GM19397 (cell line): ENCODE measurements around the gene AOAH.
"Not testable (repeated sequence)": the region's sequence is repeated elsewhere in the genome, so short reads cannot be mapped to it uniquely, and the experiment has no call there.

Source experiments
- ATAC-seq: cut with Tn5 transposase; IDR thresholded peaks from one replicate; pipeline ENCODE4 v1.9.1; 2021; ENCODE audit warnings: mild to moderate bottlenecking, moderate library complexity; ENCODE audit not compliant: unreplicated experiment

AOAH gene

DNA sequence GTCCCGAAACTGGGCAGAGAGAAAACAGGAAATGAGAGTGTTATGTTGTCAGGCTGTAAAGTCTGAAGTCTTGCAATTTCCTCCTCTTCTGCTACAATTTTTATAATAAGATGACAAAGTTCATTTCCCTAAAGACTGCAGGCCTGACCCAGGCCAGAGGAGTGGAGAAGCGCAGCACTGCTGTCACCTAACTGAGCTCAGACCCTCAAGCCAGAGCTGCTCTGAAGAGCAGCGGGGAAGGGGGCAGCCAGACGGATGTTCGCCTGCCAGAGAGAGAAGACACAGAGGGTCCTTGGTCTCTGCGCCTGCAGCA, 12.6 kb upstream of the AOAH start:
- ATAC-seq = no peak

DNA sequence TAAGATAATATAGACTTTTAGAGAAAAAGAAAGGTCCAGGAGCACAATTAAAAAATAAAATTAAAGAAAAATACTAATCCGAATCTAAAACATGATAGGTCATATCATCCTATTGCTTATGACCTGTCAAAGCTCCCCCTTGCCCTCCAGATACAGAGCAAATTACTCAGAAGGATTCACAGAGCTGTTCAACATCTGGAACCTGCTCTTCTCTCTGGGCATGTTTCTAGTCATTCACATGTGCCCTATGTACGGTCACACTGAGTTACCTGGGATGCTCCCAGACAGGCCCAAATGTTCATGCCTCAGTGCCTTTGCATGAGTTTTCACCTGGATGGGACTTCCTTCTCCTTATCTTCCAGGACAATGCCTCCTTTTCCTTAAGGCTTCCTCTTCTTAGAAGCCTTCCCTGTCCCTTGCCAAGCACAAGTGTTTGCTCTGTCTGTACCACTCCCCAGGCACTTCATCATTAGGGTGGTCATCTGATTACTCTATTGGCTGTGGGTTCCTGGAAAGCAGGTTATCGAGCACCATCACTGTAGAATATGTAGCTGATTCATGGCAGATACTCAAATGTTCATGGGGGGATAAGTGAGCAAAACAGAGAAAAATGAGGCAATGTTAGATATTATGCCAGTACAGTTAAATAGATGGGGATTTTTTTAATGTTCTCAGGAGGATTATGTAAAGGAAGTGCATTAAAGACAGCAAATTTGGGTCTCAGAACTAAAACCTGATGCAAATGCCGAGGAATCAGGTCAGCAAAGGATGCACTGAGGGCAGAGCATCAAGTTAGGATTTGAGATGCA, 12.0 kb upstream of the AOAH start:
- peak; percentile 93 for ATAC-seq

DNA sequence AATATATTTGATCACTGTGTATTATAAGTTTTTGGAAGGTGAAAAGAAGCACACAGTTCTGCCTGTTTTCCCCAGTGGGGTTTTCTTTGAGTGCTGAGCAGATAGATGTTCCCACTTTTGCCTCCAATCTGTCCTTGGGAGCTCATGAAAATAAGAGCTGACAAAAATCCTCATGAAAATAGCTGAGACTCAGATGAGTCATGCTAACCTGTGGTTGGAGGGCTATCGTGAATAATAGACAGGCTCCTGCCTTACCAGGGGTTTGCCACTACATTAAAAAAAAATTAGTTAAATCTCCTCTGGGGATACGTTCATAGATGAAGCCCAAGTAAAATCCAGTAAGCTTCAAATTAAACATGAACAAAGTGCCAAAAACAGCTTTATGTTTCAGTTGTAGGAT, 10.9 kb upstream of the AOAH start:
- ATAC-seq = no peak

DNA sequence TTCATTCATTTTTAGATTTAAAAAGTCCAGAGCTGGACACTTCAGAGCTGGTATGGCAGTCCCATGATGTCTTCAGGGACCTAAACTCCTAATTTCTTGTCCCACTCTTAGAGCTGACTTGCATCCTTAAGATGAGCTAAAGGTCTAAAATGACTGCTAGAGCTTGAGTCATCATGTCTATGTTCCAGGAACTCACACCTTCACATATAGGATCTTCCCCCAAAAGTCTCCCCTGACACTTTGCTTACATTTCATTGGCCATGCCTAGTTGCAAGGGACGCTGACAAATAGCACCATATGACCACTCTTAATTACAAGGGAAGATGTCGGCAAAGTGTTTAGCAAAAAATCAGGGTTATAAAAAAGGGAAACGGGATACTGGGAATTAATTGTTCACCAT, 10.4 kb upstream of the AOAH start:
- no peak for ATAC-seq

DNA sequence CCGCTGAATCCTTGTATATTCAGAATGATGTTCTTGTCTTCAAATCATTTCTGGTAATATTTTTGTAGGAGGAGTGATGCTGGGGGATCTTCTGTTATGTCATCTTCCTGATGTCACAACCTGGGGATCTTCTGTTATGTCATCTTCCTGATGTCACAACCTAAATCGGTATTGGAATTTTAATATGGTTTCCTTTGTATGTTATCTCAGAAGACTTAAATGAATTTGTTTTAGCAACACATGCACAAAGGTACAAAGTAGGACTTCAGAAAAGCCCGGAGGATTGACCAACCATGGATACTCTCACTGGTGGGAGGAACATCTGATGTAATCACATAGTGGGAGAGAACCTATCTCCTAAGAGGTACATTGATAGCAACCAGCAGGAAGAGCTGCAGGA, 9.1 kb upstream of the AOAH start:
- no peak for ATAC-seq

DNA sequence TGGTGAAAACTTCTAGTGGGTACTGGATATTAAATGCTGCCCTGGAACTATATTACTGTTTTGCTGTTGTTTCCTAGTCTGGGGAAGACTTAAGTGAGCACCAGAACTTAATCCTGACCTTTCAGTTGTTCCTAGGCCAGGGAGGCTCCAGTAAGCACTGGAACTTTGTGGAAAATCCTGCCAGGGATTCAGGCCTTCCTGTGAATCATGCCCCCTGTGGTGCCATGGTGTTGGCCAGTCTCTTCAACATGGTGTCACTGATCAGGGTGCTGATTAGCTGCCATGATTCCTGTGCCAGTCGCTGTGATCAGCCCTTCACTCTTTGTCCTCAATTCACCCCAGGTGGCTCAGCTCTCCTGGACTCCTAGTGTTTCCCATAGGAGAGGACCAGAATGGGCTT, 8.5 kb upstream of the AOAH start:
- ATAC-seq = no peak

DNA sequence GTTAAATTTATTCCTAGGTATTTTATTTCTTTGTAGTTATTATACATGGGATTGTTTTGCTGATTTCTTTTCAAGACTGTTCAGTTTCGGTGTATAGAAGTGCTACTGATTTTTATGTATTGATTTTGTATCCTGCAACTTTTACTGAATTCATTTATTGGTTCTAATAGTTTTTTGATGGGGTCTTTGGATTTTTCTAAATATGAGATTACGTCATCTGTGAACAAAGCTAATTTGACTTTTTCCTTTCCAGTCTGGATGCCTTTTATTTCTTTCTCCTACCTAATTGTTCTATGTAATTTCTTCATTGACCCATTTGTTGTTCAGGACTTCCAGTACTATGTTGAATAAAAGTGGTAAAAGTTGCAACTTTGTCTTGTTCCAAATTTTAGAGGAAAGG, 5.8 kb upstream of the AOAH start:
- no peak for ATAC-seq

DNA sequence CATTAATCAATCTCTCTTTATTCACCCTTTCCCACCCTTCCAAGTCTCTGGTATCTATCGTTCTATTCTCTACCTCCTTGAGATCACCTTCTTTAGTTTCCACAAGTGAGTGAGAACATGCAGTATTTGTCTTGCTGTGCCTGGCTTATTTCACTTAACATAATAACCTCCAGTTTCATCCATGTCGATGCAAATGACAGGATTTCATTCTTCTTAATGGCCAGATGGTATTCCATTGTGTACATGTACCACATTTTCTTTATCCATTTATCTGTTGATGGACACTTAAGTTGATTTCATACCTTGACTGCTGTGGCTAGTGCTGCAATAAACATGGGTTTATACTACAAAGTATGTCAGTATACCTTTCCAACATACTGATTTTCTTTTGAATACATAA, 3.8 kb upstream of the AOAH start:
- ATAC-seq = no peak

DNA sequence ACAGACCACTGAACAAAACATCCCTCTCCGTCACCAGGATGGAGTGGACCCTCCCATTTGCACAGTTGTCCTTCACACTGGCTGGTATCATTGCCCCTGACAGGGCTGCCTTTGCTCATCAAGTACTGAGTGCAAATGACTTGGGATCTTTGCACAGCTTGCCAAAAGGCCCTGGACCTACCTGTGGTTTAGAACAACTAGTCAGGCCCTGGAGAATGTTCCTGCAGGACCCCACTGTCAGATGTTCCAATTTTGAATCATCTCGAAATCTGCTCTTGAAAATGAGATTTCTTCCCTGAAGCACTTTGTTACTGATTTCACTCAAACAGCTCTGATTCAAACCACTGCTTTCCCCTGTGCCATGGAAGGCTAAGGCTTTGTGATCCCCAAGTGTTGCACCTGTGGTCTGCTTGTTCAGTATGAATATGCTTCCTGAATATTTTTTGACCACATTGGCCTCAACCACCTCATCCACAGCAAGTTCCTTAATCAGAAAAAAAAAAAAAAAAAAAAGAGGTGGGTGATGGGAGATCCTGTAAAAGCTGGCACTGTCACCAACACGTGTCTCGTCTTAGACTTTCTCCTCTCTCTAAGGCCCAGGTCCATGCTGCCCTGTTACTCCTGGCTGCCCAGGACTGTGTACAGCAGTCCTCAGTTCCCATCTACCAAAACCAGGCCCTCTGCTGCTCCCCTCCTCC, 2.7 kb upstream of the AOAH start:
- ATAC-seq = no peak

DNA sequence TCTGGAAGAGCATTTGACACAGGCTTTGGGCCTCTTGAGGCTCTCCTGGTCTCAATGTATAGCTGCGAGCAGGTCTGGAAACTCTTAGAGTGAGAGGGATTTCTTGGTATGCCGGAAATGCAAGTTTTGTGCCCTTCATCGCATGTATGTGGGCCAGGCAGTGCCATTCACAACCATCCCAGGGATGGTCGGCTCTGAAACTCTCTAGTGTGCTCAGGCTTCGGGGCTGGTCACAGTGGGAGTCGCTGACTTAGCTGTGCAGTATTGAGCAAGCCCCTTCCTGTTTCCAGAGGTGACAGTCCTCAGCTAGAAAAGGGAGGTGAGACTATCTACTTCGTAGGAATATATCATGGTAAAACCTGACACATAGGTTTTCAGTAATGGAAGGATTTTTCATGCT, 2.0 kb upstream of the AOAH start:
- no peak for ATAC-seq

DNA sequence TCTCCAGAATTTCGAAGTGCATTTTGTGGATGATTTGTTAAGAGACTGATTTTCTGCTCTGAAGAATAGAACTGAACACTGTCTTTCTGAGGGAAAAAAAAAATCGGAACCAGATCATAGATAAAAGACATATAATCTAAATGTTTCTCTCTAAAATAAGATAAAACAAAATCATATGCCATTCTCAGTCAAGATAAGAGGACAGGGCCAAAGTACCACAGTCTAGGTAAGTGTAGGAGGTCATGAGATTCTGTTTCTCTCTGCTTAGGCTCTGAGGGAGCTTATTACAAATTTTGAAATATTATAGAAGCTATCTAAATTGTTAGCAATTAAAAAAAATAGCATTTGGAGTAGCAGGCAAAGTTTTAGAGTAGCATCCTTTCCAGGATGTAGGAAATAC, 702 bp upstream of the AOAH start:
- ATAC-seq = no peak

DNA sequence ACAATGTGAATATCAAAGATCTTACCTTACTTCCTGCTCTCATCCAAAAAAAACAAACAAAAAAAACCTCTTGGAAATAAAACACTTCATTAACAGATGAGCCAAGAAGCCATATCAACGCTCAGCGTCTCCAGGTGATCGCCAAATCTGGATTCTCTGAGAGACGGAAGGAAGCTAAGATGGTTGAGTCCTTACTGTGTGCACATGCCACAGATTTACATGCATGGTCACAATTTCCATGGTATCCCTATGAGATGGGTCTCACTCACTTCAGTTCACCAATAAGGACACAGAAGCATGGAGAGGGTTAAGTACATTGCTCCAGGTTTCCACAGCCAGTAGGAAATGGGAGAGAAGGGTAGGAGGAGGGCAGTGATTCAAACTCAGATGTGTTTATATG, 1.0 kb downstream of the AOAH start:
- ATAC-seq = no peak

DNA sequence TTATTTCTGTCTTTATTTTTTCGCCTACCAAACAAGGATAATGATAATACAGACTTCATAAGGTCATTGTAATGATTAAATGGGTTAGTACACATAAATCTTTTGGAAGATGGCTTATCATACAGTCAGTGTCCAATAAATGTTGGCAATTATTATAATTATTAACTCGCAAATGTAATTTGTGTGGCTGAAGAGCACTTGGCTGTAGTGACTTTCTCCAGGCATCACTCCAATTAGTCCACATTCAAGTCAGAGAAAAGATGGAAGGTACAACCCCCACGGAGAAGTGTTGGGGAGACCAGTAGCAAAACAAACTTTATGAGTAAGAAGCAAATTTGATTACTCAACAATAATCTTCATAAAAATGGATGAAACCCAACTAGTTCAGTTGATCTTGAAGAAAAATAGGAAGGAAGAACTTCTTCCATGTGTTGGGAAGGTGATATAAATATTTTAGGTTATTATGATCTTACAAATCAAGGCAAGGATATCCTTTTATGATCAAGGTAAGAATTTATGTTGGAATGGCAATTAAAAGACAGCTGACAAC, 5.1 kb downstream of the AOAH start:
- ATAC-seq = no peak

DNA sequence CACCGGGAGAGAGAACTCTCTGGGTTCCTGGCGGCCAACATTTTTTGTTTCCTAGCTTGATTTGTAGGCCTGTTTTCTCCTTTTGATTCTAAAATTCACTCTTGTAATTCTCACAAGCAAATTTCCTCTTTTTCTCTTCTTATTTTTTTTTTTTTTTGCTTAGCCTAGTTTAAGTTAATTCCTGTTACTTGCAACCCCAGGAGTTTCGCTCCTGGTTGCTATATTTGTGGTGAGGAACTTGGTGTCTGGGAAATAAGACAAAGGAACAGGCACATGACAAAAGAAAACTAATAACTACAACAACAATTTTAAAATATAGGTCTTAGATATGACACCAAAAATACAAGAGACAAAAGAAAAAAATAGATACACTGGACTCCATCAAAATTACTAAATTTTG, 6.7 kb downstream of the AOAH start:
- ATAC-seq = no peak

DNA sequence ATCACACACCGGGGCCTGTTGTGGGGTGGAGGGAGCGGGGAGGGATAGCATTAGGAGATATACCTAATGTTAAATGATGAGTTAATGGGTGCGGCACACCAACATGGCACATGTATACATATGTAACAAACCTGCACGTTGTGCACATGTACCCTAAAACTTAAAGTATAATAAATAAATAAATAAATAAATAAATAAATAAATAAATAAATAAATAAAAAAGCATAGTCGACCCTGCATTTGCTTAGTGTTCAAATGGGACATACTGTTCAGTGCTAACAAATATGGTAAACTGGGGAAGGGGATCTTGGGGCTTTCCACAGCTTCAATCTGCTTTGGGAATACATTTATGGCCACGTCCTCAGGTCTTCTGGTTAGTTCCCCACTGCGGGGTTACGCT, 7.5 kb downstream of the AOAH start:
- not testable (repeated sequence) for ATAC-seq

DNA sequence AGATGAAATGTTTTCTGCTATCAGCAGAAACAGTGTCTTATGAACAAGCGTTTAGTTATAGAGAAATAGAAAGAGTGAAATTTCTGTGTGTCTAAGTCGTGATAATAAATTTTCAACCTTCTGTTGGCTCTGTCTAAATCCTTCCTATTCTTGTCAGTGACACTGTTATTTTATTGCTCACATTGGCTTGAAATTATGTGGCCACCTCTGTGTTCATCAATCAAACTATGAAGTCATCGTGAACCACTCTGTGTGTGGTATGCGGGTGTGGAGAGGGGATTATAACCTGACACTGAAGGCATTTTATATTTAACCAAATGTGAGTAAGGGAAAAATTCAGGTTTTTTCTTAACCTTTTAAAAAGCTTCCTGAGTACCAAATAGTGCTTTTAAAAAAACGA, 12.3 kb downstream of the AOAH start:
- no peak for ATAC-seq

DNA sequence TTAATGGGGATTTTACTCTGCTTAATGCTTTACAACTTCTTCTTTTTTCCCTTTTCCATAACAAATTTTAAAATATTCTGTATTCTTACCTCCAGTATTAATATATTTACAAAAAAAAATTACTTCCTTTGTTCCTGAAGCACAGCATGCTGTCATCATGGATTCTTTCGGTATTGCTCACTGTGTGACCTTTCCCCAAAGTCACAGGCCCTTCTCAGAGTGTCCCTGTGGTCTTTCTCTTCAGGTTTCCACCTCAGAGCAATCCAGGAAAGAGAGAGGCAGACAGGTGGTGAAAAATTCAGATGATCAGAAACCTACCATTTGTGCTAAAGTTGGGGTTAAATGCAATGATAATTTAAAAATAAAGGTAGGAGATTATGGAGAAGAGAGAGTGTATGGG, 13.0 kb downstream of the AOAH start:
- ATAC-seq = no peak

DNA sequence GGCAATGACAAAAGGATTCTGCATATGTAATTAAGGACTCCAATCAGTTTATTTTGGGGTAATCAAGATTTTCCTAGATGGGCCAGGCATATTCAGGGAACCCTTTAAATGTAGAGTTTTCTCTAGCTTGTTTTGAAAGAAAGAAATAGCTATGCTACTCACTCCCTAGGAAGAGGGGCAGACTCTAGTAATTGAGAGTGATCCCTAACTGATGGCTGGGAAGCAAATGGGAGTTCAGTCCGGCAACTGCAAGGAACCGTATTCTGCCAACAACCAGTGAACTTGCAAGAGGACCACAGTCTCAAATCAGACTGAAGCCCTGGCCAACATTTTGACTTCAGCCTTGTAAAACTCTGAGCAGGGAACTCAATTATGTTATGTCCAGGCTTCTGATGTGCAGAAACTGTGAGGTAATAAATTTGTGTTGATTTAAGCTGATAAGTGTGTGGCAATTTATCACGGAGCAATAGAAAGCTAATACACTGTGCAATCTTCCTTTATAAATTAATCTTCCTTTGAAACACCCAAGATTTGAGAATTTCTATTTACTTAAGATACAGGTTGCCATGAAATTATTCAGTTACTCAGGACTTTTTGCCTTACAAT, 14.0 kb downstream of the AOAH start:
- no peak for ATAC-seq

DNA sequence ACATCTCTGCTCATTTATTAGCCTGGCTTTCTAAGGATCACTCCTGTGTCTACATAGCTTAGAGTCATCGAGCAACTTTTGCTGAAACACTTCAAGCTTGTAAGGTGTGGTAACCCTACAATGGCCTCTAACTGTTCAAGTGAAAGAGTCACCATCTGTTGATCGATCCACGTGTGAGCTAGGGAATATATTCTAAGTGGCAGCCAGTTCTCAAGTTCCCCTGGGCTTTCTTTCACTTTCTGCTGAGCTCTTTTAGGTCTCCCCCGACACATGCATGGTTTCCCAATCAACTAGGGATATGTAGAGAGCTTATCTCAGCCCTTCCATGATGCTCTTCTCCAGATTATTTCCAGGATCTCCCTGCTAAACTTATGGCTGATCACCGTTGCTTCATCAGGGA, 15.5 kb downstream of the AOAH start:
- no peak for ATAC-seq

DNA sequence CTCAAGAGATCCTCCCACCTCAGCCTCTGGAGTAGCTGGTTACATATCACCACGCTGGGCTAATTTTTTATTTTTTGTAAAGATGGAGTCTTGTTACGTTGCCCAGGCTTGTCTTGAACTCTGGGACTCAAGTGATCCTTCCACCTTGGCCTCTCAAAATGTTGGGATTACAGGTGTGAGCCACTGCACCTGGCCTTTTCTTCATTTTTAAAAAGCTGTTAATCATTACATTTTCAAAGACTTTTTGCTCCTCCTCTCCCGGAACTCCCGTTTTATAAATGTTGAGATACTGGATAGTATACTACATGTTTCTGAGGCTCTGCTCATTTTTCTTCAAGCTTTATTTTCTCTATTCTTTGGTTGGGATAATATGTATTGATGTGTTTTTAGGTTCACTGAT, 16.4 kb downstream of the AOAH start:
- ATAC-seq = no peak

DNA sequence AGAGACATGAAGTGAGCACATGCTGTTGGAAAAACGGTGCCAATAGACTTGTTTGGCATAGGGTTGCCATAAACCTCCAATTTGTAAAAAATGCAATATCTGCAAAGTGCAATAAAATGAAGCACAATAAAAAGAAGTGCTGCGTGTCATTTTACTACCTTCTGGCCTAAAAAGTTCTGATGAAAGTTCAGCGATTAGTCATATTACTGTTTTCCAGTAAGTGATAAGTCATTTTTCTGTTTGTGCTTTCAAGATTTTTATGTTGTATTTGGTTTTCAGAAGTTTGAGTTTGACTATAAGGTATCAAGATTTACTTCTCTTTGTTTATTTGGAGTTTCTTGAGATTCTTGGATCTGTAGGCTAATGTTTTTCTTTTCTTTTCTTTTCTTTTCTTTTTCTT, 16.8 kb downstream of the AOAH start:
- ATAC-seq = no peak

DNA sequence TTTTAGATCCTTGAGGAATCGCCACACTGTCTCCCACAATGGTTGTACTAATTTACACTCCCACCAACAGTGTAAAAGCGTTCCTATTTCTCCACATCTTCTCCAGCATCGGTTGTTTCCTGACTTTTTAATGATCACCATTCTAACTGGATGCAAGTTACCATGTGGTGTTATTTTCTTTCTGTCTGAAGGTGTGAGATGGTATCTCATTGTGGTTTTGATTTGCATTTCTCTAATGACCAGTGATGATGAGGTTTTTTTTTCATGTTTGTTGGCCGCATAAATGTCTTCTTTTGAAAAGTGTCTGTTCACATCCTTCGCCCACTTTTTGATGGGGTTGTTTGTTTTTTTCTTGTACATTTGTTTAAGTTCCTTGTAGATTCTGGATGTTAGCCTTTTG, 20.4 kb downstream of the AOAH start:
- not testable (repeated sequence) for ATAC-seq
